ENCODE results near the gene ADAM10. TPM values are rescaled to one million over a fixed set of nuclear protein-coding genes. Genes with fewer than 3 reads are reported as not detected.
A peak's percentile ranks its signal among the peaks of the same experiment; 100 is the strongest.

ADAM10 gene
- polyA plus RNA-seq, 1 donor (not counting 4 experiments of a cell fraction or from before 2014, with no cell fraction given) = 198 TPM

DNA sequence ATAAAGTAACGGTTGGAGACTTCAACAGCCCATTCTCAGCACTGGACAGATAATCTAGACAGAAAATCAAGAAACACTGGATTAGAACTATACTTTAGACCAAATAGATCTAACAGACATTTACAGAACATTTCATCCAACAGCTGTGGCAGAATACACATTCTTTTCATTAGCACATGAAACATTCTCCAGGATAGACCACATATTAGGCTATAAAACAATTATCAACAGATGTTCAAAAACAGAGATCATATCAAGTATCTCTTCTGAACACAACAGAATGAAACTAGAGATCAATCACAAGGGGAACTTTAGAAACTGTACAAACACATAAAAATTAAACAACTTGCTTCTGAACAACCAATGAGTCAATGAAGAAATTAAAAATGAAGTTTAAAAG, 133.3 kb downstream of the ADAM10 start:
- H3K27me3 ChIP-seq (ENCODE audit: control insufficient read depth, extremely low read depth, insufficient read depth, low read length) = no peaks in the 10 kb centered on the region
- no peak overlapping the region for H2AFZ ChIP-seq (ENCODE audit: control insufficient read depth, low read length)
- no peak overlapping the region for H3K4me2 ChIP-seq (ENCODE audit: control insufficient read depth, extremely low read depth, insufficient read depth, low read depth, low read length)
- H4K20me1 ChIP-seq (ENCODE audit: control insufficient read depth, extremely low read depth, insufficient read depth, low read length) = no peaks in the 10 kb centered on the region
- H3K4me3 ChIP-seq (ENCODE audit: control insufficient read depth in 2 of 3, extremely low read depth in 1 of 3, insufficient read depth in 2 of 3, low read depth in 1 of 3, low read length in 3 of 3) = no peak overlapping the region
- dilution Hi-C loops (cut with MboI; ENCODE audit: extremely low pct_ligation_motif_present, low sequenced_read_pairs) = no loop called here
- peaks cover under 1% of the 10 kb centered on the region for H3K4me1 ChIP-seq (ENCODE audit: control insufficient read depth, extremely low read depth, insufficient read depth, low read length)
- H3K9me1 ChIP-seq (ENCODE audit: control insufficient read depth, extremely low read depth, insufficient read depth, low read length) = no peaks in the 10 kb centered on the region
- H3K9me3 ChIP-seq (ENCODE audit: control insufficient read depth, low read depth, low read length) = peaks cover 2% of the 10 kb centered on the region
- no peak for DNase-seq (ENCODE audit: low read depth, low spot score)
- peaks cover 17% of the 10 kb centered on the region for H3K79me2 ChIP-seq (ENCODE audit: control insufficient read depth, insufficient read depth, low read length)
- no peak overlapping the region for H3K9ac ChIP-seq (ENCODE audit: control insufficient read depth, extremely low read depth, insufficient read depth, low read length)
- peaks cover 1 to 8% of the 10 kb centered on the region in 2 experiments for H3K36me3 ChIP-seq (ENCODE audit: control insufficient read depth in 2 of 2, extremely low read depth in 1 of 2, insufficient read depth in 2 of 2, low read length in 2 of 2)
- H3K27ac ChIP-seq (ENCODE audit: control insufficient read depth, insufficient read depth, low read length) = no peak overlapping the region
- peak; percentile 52 for FAIRE-seq
- TF ChIP-seq, protein P1, sequence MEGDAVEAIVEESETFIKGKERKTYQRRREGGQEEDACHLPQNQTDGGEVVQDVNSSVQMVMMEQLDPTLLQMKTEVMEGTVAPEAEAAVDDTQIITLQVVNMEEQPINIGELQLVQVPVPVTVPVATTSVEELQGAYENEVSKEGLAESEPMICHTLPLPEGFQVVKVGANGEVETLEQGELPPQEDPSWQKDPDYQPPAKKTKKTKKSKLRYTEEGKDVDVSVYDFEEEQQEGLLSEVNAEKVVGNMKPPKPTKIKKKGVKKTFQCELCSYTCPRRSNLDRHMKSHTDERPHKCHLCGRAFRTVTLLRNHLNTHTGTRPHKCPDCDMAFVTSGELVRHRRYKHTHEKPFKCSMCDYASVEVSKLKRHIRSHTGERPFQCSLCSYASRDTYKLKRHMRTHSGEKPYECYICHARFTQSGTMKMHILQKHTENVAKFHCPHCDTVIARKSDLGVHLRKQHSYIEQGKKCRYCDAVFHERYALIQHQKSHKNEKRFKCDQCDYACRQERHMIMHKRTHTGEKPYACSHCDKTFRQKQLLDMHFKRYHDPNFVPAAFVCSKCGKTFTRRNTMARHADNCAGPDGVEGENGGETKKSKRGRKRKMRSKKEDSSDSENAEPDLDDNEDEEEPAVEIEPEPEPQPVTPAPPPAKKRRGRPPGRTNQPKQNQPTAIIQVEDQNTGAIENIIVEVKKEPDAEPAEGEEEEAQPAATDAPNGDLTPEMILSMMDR (optimal IDR thresholded peaks at IDR 0.05 in 1 of 3, IDR thresholded peaks at IDR 0.05 in 1 of 3, conservative IDR thresholded peaks at IDR 0.05 in 1 of 3; ENCODE audit: extremely low read depth in 1 of 3, insufficient read depth in 2 of 3, low read length in 3 of 3) = no peak
- no peak for TF ChIP-seq EZH2 (IDR thresholded peaks at IDR 0.05; ENCODE audit: low read length)

- dilution Hi-C loops (cut with MboI; ENCODE audit: extremely low pct_ligation_motif_present, low sequenced_read_pairs) = no loop called here
- no peaks in the 10 kb centered on the region for H3K9me1 ChIP-seq (ENCODE audit: control insufficient read depth, extremely low read depth, insufficient read depth, low read length)
- peaks cover 11% of the 10 kb centered on the region for H3K79me2 ChIP-seq (ENCODE audit: control insufficient read depth, insufficient read depth, low read length)
- TF ChIP-seq, protein P1 (optimal IDR thresholded peaks at IDR 0.05 in 1 of 3, IDR thresholded peaks at IDR 0.05 in 1 of 3, conservative IDR thresholded peaks at IDR 0.05 in 1 of 3; ENCODE audit: extremely low read depth in 1 of 3, insufficient read depth in 2 of 3, low read length in 3 of 3) = peak in 2 of 3 experiments; percentile 7 to 9
- no peak for TF ChIP-seq EZH2 (IDR thresholded peaks at IDR 0.05; ENCODE audit: low read length)
- no peaks in the 10 kb centered on the region for H4K20me1 ChIP-seq (ENCODE audit: control insufficient read depth, extremely low read depth, insufficient read depth, low read length)
- no peak overlapping the region for H3K9ac ChIP-seq (ENCODE audit: control insufficient read depth, extremely low read depth, insufficient read depth, low read length)
- H3K27ac ChIP-seq (ENCODE audit: control insufficient read depth, insufficient read depth, low read length) = no peak overlapping the region
- no peak overlapping the region for H3K4me3 ChIP-seq (ENCODE audit: control insufficient read depth in 2 of 3, extremely low read depth in 1 of 3, insufficient read depth in 2 of 3, low read depth in 1 of 3, low read length in 3 of 3)
- FAIRE-seq (no peak), DNase-seq (ENCODE audit: low read depth, low spot score) (no peak)
- H3K4me1 ChIP-seq (ENCODE audit: control insufficient read depth, extremely low read depth, insufficient read depth, low read length) = no peaks in the 10 kb centered on the region
- no peak overlapping the region for H2AFZ ChIP-seq (ENCODE audit: control insufficient read depth, low read length)
- H3K36me3 ChIP-seq (ENCODE audit: control insufficient read depth in 2 of 2, extremely low read depth in 1 of 2, insufficient read depth in 2 of 2, low read length in 2 of 2) = peaks cover 3 to 8% of the 10 kb centered on the region in 2 experiments
- no peaks in the 10 kb centered on the region for H3K27me3 ChIP-seq (ENCODE audit: control insufficient read depth, extremely low read depth, insufficient read depth, low read length)
- H3K4me2 ChIP-seq (ENCODE audit: control insufficient read depth, extremely low read depth, insufficient read depth, low read depth, low read length) = no peak overlapping the region
- H3K9me3 ChIP-seq (ENCODE audit: control insufficient read depth, low read depth, low read length) = peaks cover 2% of the 10 kb centered on the region
Measured at GRCh38 chr15:58611731-58612676, 137.5 kb downstream of the ADAM10 start.
